GM19328 (cell line): ENCODE results near the gene PES1.
"Not testable (repeated sequence)": the region's sequence is repeated elsewhere in the genome, so short reads cannot be mapped to it uniquely, and the experiment has no call there.

ENCODE experiments used
- ATAC-seq: cut with Tn5 transposase; IDR thresholded peaks from one replicate; pipeline ENCODE4 v1.9.1; 2021; ENCODE audit warnings: mild to moderate bottlenecking, moderate library complexity; ENCODE audit not compliant: unreplicated experiment

Gene PES1

DNA sequence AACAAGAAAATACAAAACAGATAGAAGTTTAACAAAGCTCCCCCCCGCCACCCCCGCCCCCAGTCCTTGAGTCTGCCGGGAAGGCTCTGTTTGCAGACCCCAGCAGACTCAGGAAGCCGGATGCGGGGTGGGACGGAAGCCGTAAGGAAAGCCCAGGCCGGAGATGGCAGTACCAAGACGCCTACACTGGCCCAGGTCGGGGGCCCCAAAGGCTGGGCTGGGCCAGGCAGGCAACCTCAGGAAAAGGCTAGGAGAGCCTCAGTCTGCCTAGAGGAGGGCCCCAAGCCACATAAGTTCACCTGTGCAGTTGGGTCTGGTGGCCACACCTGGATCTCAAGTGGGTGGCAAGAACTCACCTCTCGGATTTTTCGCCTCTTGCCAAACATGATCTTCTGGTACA is 13.2 kb downstream of the PES1 start:
- ATAC-seq: no peak

DNA sequence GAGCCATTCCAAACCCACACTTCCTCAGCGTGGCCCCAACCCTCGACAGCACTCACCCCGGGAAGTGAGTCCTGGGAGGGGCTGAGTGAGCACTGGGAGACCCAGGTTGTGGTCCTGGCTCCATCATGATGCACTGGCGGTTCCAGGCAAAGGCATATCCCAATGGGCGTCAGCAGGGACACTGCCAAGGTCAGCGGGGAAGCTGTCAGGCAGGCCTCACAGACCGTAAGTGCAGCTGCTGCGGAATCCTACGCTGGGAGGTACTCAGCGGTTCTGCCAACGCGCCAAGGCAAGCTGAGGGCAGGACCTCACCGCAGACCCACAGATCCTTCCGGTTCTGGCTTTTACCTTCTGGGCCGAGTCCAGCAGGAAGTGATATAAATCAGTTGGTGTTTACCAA is 15.9 kb downstream of the PES1 start:
- no peak for ATAC-seq

DNA sequence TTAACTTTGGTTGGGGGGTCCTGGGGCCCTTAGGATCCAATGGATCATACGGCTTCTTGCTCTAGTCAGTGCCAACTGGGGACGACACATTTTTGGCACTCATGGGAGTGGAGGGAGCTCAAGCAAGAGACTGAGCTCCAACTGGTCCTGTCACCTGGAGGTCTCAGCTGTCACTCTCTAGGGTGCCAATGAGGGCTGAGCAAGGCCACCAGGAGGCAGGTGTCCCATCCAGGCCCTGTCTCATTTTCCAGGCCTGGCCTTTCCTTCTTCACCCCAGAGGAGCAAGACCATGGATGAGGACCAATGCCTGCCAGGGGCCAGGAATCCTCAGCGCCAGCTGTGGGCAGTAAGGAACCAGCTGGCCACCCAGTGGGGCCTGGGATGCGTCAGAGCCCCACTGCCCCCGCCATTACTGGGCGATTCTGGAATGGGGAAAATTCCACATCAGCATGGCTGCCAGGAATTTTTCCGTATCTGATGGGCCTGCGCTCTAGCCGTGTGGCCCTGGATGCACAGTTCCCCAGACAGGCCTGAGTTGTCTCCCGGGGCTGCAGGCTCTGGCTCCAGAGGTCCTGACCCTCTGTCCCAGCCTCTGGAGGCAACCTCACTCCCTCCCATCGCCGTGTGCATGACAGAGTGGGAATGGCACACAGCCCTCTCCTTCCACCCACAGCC is 16.6 kb downstream of the PES1 start:
- ATAC-seq: no peak

DNA sequence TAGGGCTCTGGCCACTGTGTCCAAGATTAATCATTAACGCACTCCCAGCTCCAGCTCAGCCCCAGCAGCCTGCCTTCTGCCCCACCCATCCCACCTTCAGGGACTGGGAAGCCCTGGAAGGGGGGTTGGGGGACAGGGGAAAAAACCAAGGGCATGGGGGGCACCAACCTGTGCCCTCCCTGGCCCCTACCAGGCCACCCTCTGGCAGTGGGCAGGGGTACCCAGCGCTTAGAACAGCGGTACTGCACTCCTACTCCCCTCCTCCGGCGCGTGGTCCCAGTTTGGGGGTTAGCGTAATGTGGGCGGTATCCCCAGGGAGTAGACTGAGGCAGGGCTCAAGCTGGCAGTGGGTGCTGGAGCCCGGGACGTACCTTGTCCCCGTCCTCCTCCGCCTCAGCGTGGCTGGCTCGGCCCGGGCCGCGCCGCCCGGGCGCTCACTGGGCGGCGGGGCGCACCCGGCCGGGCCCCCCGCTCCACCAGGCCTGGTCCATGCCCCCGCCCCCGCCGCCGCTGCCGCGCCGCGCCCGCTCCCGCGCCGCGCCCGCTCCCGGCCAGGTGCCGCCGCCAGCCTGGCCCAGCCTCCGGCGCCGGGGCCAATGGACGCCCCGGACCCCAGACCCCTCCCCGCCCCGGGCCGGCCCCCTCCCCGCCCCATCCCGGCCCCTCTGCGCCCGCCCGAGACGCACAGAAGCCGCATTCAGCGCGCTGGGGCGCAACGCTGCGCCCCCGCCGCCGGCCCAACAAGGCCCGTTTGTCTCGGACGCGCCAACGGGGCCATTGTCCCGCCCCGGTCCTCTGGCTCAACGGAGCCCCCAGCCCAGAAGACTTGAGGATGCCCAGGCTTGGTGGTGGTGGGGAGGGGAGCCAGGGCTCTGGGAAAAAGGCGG is 17.4 kb downstream of the PES1 start, which contains the start of gene GAL3ST1:
Gene GAL3ST1, minus strand, starts transcription at position 571 of the 887 bp plus-strand sequence. CDS start 17,273 bp downstream, outside the sequence.
- ATAC-seq: no peak

DNA sequence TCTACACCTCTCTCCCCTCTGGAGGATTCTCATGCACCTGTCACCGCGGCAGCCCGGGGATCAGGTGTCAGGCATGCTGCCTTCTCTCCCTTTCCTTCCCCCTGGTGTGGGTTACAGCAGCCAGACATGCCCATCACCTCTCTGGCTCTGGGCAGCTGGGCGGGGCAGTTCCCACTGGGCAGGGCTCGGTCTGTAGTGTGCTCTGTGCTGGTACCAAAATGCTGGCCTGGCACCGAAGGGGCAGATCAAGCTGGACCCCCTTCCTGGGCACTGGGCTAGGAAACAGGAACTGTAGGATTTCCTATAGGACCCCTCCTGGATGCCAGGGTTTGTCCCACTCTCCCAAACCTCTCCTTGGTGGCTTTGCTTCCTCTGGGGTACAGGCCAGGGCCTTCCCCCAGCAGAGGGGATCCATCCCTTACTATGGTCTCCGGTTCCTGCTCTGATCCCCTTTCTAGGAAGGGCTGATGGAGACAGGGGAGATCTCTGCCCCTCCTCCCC is 18.1 kb downstream of the PES1 start:
- no peak for ATAC-seq

DNA sequence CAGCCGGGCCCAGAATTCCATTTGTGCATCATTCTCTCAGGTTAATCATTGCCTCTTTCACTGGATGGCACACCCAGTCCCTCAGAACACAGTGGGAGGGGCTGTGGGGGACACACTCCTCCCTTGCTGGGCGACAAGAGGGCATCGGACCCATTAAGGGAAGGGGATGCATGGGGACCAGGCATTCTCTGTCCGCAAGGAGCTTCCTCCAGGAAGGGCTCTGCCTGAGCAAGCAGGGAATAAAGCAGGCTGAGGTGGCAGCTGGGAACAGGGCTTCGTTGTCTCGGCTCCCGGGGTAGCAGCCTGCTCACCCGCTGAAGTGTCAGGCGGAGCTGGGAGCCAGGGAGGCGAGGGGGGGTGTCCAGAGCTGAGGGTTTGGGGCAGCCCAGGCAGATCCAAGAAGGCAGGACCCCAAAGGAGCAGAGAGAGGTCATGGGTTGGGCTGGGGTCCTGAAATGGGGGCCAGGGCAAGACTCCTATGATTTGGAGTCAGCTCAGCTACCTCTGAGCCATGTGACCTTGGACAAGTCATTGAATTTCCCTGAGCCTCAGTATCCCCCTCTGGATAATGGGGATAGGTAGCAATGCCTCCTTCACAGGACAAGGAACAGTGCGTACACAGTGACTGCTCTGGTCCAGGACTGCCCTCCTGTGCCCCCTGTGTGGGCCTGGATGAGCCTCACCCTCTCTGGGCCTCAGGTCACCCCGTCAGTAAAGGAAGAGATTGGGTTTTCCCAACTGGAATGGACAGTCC is 18.7 kb downstream of the PES1 start:
- no peak for ATAC-seq

DNA sequence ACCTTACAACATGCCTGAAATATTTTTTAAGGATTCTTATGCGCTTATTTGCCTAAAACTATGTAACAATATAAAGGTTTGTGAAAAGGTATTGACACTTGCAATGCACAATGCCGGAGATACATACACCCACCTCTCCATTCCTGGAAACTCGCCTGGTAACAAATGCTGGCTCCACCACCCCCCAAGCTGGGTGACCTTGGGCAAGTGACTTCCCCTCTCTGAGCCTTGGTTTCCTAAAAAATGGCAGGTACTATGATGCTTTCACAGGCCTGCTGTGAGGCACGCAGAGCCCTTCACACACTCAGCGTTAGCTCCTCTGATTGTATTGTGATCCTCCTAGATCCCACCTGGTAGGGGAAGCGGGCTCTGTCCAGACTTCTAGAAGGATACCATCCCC is 19.5 kb downstream of the PES1 start:
- no peak for ATAC-seq

DNA sequence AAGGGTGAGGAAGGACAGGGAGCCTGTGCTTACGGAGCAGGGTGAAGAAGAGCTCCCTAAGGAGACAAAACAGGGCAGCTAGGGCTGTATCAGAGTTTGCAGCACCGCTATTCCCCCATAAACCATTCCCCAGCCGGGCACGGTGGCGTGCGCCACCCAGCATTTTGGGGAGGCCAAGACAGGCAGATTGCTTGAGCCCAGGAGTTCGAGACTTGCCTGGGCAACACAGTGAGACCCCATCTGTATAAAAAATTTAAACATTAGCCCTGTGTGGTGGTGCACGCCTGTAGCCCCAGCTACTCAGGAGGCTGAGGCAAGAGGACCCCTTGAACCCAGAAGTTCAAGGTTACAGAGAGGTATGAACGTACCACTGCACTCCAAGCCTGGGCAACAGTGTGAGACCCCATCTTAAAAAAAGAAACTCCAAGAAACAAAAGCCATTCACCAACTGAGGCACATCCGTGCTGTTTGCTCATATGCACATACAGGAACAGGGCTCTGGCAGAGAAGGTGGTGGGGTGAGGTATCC is 22.0 kb downstream of the PES1 start:
- no peak for ATAC-seq

DNA sequence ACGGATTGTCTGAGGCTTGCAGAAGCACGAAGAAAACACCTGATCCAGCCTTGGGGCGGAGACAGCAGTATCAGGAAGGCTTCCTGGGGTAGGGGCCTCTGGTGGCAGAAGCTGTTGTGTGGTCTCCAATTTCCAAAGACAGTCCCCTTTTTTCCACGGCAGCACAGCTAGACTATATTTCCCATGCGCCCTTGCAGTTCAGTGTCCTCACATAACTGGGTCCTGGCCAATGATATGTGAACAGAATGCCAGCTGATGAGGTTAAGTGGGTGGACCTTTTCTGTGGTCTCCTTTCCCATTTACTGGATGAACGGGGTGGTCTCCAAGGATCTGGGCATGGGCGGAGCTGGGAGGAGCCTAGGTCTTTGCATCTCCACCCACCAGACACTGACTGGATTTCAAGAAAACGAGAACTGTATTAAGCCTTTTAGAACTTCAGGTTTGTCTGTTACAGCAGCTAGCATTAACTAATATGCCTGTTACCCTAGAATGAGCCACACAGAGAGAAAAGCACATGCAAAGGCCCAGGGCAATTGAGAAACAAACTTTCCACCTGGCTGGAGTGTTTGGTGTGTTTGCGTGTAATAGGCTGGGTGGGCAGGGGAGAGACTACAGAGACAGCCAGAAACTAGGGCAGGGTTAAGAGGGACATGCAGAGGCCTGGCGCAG is 23.4 kb downstream of the PES1 start:
- ATAC-seq: no peak

DNA sequence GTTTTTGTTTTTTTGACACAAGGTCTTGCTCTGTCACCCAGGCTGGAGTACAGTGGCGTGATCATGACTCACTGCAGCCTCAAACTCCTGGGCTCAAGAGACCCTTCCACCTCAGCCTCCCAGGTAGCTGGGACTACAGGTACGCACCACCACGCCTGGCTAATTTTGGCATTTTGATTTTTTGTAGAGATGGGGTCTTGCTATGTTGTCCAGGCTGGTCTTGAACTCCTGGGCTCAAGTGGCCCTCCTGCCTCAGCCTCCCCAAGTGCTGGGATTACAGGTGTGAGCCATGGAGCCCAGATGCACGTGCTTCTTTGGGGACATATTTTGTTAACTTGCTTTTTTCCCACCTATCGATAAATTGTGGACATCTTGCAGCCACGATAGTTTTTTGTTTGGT is 24.4 kb downstream of the PES1 start:
- not testable (repeated sequence) for ATAC-seq

DNA sequence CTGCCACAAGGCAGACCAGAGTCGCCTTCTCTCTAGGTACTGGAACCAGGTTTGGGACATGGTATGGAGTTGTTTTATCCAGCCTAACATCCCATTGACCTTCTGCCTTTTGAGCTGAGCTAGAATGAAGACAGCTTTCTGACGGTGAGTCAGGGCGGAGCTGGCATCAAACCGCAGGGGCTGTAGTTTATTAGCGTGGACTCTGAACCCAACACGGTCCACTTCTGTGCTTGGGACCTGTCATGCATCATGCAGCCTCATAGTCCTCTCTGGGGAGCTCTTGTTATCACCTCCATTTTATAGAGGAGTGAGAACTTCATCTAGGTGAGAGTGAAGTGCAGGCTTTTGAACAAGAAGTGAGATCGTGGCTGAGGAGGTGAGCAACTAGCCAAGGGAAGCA is 25.6 kb downstream of the PES1 start:
- no peak for ATAC-seq

DNA sequence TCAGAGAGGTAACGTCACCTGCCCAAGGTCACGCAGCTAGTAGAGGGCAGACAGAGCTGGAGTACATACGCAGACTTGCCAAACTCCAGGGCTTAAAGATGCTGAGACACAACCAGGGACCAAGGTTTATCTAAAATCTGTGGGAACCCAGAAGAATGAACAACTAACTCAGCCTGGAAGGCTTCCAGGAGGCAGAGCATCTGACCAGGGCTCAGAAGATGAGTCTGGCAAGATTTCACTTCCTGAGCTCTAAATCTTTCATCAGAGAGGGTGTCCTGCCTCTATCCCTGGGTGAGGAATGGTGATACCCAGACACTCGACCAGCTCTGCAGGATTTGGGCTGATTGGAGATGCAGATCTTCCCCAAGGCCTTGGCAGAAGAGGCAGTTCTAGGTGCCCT is 26.4 kb downstream of the PES1 start:
- no peak for ATAC-seq

DNA sequence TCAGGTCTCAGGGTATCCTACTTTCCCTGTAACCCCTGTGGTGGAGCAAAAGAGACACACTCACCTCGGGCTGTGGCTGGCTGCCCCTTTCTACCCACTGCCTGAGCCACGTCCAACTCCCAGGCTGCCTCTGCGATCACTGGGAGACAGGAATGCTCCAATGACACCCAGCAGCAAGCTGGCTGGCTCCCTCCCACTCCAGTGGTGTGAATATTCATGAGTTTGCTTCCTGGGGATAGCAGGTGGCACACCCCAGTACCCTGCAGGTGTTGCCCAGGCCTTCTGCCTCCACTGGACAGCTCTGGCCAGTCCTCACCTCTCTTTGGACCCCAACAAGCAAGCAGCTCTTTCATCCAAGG is 27.0 kb downstream of the PES1 start:
- no peak for ATAC-seq

DNA sequence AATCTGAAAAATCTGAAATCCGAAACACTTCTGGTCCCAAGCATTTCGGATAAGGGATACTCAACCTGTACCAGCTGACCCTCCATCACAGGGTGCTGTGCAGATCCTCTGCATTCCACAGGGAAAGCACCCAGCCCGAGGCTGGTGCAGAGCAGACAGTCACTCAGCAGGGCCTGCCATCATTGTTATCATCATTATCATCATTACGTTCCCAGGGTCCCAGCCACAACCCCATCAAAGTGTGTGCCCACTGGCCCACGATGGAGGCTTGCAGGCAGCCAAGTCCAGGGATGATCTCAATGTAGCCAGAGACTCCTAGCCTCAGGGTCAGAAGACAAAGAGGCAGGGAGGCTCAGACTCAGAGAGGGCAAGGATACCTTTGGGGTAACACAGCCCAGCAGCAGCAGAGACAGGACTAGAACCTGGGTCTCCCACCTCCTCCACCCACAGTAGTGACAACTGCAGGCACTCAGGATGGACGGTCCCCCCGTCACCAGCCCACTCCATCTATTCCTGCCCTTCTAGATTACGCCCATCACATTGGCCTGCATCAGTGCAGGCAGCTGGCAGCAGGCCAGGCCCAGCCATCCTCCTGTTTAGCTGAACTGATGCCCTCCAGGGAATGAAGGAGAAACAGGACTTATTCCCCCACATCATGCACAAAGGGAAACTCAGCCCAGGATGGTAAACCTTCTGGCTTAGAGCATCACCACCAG is 27.5 kb downstream of the PES1 start:
- no peak for ATAC-seq

DNA sequence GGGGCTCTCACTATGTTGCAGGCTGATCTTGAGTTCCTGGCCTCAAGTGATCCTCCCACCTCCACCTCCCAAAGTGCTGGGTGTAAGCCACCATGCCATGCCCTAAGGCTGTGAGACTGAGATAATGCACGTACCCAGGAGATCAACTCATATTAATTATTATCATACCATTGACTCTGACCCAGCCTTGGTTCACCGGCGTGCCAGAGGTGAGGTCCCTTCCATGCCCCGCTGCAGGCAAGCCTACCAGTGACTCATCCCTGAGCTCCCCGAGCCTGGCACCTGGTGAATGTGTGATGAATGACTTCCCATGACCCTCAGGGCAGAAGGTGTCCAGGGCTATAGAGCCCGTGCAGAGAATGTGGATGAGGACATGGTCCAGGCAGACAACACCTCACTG is 29.3 kb downstream of the PES1 start:
- no peak for ATAC-seq

DNA sequence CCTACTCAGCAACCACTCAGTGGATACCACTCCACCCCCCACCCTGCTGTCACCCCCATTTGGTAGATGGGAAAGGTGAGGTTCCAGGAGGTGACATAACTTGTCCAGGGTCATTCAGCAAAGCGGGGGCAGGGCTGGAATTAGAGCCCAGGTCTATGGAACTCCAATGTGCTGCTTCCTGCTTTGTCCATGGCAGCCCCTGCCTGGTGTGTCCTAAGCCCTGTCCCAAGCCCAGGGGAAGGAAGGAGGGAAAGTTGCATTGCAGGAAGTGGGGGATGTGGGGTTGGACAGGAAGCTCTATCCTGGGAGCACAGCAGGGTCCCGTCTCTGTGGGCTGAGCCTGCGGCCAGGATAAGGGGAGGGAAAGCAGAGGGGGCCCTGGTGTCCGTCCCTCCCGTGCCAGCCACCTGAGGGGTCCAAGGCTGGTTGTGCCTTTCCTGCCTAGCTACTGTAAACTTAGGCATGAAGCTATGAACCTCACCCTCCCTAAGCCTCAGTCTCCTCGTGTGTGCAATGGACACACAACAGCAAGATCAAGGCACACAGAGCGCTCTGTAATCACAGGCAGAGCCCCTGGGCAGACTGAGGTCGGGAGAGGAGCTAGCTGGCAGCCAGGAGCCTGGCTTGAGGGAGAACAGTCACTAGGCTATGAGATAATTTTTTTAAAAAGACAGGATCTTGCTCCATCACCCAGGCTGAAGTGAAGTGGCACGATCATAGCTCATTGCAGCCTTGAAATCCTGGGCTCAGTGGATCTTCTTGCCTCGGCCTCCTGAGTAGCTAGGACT is 30.1 kb downstream of the PES1 start:
- ATAC-seq: no peak

DNA sequence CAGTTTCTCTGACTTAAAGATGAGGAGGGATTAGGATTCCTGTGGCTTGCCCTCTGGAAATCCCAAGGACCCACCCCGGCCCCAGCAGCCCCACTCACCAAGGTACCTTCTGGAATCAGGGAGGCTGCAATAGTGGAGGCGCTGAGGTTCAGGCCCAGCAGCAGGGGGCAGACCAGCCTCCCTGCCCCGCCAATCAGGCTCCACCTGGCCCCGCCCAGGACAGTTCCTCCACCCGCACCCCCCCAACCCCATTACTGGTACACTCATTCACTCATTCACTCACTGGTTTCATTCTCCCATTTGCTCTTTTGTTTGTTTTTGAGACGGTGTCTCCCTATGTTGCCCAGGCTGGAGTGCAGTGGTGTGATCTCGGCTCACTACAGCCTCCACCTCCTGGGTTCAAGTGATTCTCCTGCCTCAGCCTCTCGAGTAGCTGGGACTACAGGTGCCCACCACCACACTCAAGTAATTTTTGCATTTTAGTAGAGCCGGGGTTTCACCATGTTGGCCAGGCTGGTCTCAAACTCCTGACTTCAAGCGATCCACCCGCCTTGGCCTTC is 31.0 kb downstream of the PES1 start:
- not testable (repeated sequence) for ATAC-seq

DNA sequence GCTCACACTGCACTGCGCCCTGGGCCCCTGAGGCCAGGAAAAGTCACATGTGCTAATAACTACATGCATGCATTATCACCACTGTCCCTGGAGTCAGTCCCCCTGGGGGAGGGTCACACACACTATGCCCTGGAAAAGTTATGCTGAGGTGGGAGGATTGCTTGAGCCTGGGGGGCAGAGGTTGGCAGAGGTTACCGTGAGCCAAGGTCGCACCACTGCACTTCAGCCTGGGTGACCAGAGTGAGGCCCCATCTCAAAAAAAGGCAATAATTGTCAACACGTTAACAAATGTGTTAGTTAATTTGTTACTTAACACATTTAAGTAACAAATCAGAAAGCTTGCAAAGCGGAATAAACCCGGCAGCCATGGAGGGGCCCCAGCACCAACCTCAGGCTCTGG is 31.8 kb downstream of the PES1 start:
- ATAC-seq: no peak

DNA sequence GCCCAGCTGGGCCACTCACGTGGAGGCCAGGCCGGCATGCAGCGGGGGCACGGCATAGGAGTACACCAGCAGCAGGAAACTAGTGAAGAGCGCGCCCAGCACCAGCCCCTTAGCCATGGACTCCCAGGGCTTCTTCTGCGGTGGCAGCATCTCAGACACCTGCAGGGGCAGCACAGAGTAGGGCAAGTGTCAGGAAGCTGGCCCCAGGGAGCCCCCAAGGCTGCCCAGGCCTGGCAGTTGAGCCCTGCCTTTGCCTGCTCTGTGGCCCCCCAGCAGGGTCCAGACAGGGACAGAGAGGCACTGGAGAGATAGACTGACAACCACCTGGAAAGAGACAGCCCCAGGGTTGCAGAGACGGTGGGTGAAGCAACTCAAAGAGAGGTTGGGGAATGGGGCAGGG is 34.5 kb downstream of the PES1 start:
- ATAC-seq: no peak
